Large intestine (tissue), 3 donors: ENCODE results near the gene HEPHL1. TPM values are rescaled to one million over a fixed set of nuclear protein-coding genes. Genes with fewer than 3 reads are reported as not detected.
A peak's percentile ranks its signal among the peaks of the same experiment; 100 is the strongest.

Experiments used
- DNase-seq, 2 donors: peaks; one replicate each; pipeline versions ENCODE4 v3.0.0 to v3.0.0-alpha.2; 2013
- H3K27ac ChIP-seq: one replicate; pipeline ENCODE4 v1.5.1; 2013; ENCODE audit warnings: low read length
- H3K27me3 ChIP-seq: 2 replicates; pipeline ENCODE4 v1.6.1; 2013; ENCODE audit warnings: low read length; ENCODE audit not compliant: control insufficient read depth, insufficient read depth
- H3K36me3 ChIP-seq: 2 replicates; pipeline ENCODE4 v1.6.1; 2013; ENCODE audit warnings: low read length; ENCODE audit not compliant: control insufficient read depth, insufficient read depth
- H3K4me1 ChIP-seq: one replicate; pipeline ENCODE4 v1.6.1; 2013; ENCODE audit warnings: low read length; ENCODE audit not compliant: control insufficient read depth, insufficient read depth
- H3K4me3 ChIP-seq: one replicate; pipeline ENCODE4 v1.5.1; 2013; ENCODE audit warnings: low read length
- H3K9me3 ChIP-seq: one replicate; pipeline ENCODE4 v1.6.1; 2013; ENCODE audit warnings: mild to moderate bottlenecking, low read depth, low read length, moderate library complexity; ENCODE audit not compliant: control insufficient read depth
- WGBS: methylation state at CpG from one replicate; pipeline ENCODE4 v1.1.5; 2013; ENCODE audit warnings: low lambda C conversion rate; ENCODE audit not compliant: insufficient coverage; 5-methylcytosine and 5-hydroxymethylcytosine counted together
- polyA plus RNA-seq: library from polyadenylated mRNA; unstranded; fragments of 120-200 nt; gene quantifications from one replicate; pipeline ENCODE4 v1.2.1, GENCODE V29; 2013

Gene HEPHL1
- polyA plus RNA-seq, 1 donor: 0.54 TPM

DNA sequence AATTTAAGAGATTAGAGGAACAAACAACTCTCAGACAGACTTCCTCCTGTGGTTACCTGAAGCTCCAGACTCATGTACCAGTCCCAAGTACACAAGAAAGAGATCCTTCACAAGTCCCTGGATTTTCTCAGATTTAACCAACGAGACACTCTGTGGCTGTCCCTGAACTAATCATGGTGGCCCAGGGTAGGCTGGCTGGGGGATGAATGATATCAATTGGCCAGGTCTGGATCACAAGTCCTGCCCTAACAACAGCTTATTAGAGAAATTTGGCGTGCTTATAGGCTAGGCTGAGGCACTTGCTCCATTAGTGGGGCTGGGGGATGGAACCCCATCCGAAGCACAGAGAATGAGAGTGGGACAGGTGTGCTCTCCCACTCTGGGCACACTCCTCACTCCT is 22.1 kb downstream of the HEPHL1 start:
- Histone ChIP-seq H3K4me1 (peaks cover 9% of the 10 kb centered on the region), H3K36me3 (no peaks in the 10 kb centered on the region), H3K27me3 (no peaks in the 10 kb centered on the region), H3K4me3 (no peak overlapping the region), H3K9me3 (no peaks in the 10 kb centered on the region), H3K27ac (no peak overlapping the region)
- WGBS: no CpG with 5 or more reads among the region's 3 CpGs
- no peak for DNase-seq

GRCh38 chr11:94046796-94047195 is 25.6 kb downstream of the HEPHL1 start:
- no peak overlapping the region for H3K4me3 ChIP-seq
- H3K4me1 ChIP-seq: peaks cover 9% of the 10 kb centered on the region
- no CpG with 5 or more reads among the region's 1 CpG for WGBS
- DNase-seq: peak; percentile 42 to 70
- no peaks in the 10 kb centered on the region for H3K36me3 ChIP-seq
- peak overlapping the region; percentile 8 for H3K27ac ChIP-seq
- no peaks in the 10 kb centered on the region for H3K9me3 ChIP-seq
- H3K27me3 ChIP-seq: no peaks in the 10 kb centered on the region

DNA sequence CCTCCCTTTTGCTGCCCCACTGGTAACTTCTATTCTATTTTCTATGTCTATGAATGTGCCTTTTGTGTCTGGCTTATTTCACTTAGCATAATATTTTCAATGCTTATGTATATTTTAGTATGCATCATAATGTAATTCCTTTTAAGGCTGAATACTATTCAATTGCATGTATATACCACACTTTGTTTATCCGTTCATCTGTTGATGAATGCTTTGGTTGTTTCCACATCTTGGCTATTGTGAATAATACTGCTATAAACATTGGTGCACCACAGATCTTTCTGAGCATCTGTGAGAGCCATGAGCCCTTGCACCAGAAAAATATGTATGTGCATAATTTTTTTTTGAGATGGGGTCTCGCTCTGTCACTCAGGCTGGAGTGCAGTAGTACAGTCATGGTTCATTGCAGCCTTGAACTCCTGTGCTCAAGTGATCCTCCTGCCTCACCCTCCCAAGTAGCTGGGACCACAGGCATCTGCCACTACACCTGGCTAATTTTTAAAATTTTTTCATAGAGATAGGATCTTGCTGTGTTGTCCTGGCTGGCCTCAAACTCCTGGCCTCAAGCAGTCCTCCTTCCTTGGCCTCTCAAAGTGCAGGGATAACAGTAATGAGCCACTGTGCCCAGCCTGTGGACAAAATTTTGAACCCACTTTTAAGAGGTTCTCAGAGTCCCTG is 27.0 kb downstream of the HEPHL1 start:
- no CpG with 5 or more reads among the region's 2 CpGs for WGBS
- DNase-seq: no peak
- Histone ChIP-seq H3K4me1 (peaks cover 9% of the 10 kb centered on the region), H3K4me3 (no peak overlapping the region), H3K9me3 (no peaks in the 10 kb centered on the region), H3K27me3 (no peaks in the 10 kb centered on the region), H3K36me3 (no peaks in the 10 kb centered on the region), H3K27ac (no peak overlapping the region)

- Histone ChIP-seq H3K9me3 (no peaks in the 10 kb centered on the region), H3K4me1 (peaks cover 9% of the 10 kb centered on the region)
- no CpG with 5 or more reads among the region's 1 CpG for WGBS
Observed at GRCh38 chr11:94049351-94049750, 28.2 kb downstream of the HEPHL1 start.

DNA sequence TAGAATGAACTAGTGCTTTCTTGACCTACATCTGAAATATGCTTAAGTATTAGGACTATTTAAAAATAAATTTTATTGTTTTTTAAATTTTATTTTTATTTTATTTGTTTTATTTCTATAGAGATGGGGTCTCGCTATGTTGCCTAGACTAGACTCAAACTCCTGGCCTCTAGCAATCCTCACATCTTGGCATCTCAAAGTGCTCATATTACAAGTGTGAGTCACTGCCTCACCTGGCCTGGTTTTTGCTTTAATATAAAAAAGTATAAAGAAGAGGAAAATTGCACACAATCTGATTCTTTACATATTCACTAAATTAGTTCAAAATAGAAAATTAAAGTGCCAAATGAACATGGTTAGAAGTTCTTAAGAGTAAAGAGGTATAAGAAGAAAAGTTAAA is 37.5 kb downstream of the HEPHL1 start:
- 100% methylated on average over 1 of the region's 1 CpG for WGBS
- Histone ChIP-seq H3K9me3 (no peaks in the 10 kb centered on the region), H3K36me3 (no peaks in the 10 kb centered on the region), H3K4me3 (no peak overlapping the region), H3K4me1 (peaks cover 6% of the 10 kb centered on the region), H3K27ac (no peak overlapping the region), H3K27me3 (no peaks in the 10 kb centered on the region)
- DNase-seq: no peak

More at GRCh38 chr11:94049351-94049750, 28.2 kb downstream of the HEPHL1 start:
- H3K27ac ChIP-seq: no peak overlapping the region
- H3K4me3 ChIP-seq: no peak overlapping the region
- no peak for DNase-seq
- no peaks in the 10 kb centered on the region for H3K27me3 ChIP-seq
- no peaks in the 10 kb centered on the region for H3K36me3 ChIP-seq

DNA sequence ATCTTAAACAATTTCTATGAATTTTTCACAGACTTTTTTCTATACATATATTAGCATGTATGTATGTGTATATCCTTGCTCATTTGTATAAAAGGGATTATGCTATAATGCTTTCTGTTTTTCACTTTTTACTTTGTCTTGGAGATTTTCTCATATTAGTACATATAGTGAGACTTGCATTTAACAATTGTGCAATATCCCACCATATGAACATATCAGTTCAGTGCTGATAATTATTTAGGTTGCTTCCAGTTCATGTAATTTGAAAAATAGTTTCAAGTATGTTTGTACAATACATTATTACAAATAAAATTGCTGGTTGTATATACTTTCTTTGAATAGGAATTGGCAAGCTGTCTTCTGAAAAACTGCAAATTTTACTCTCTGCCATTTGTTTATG is 37.9 kb downstream of the HEPHL1 start:
- H3K36me3 ChIP-seq: no peaks in the 10 kb centered on the region
- peaks cover 6% of the 10 kb centered on the region for H3K4me1 ChIP-seq
- no peak for DNase-seq
- H3K27ac ChIP-seq: no peak overlapping the region
- H3K4me3 ChIP-seq: no peak overlapping the region
- no peaks in the 10 kb centered on the region for H3K9me3 ChIP-seq
- H3K27me3 ChIP-seq: no peaks in the 10 kb centered on the region

- Histone ChIP-seq H3K36me3 (no peaks in the 10 kb centered on the region), H3K27me3 (no peaks in the 10 kb centered on the region), H3K4me3 (no peak overlapping the region), H3K4me1 (peaks cover 6% of the 10 kb centered on the region), H3K9me3 (no peaks in the 10 kb centered on the region), H3K27ac (peak overlapping the region; percentile 2)
- DNase-seq: peak; percentile 29 to 47
Observed at GRCh38 chr11:94060401-94060800, 39.2 kb downstream of the HEPHL1 start.

DNA sequence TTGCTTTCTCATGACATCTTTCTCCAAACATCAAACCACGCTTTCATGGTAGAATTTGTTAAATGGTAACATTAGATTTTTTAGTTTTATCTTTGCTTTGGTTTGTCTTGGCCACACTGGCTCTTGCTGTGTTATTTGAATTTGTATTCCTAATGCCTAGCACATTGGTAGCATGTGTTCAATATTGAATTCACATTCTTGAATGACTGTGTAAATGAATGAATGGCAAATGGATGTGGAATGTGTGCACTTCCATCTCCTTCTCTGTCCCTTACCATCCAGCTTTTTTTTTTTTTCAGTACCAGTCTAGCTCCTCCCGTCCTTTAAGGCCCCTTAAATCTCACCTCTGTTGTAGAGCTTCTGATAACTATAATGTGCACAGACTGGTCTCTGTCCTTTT is 41.2 kb downstream of the HEPHL1 start:
- no peaks in the 10 kb centered on the region for H3K27me3 ChIP-seq
- no peaks in the 10 kb centered on the region for H3K36me3 ChIP-seq
- H3K4me3 ChIP-seq: no peak overlapping the region
- no CpG with 5 or more reads among the region's 2 CpGs for WGBS
- no peak for DNase-seq
- H3K4me1 ChIP-seq: peaks cover 6% of the 10 kb centered on the region
- no peaks in the 10 kb centered on the region for H3K9me3 ChIP-seq
- no peak overlapping the region for H3K27ac ChIP-seq

DNA sequence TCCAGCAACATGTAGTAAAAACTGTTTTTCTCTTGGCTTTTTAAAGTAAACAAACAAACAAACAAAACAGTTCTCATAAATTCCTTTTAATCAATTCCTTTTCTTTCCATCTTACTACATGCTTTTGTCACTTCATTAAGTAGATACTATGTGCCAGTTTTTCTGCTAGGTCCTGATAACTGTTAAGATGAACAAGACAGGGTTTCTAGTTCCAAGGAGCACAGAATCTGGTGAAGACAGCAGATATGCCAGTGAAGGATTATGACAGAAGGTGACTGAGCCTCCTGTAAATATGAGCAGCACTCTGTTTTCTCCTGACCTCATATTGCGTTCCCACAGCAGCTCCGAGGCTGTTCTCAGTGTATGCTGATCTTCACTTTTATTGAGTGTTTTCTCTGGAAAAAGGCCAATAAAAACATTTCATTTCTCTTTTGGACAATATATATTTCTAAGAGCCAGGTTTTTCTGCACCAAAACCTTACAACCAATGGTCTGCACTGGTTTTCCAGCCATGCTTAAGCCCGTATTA is 45.8 kb downstream of the HEPHL1 start:
- Histone ChIP-seq H3K4me1 (no peaks in the 10 kb centered on the region), H3K36me3 (no peaks in the 10 kb centered on the region), H3K27me3 (no peaks in the 10 kb centered on the region), H3K9me3 (no peaks in the 10 kb centered on the region), H3K4me3 (no peak overlapping the region), H3K27ac (no peak overlapping the region)
- no peak for DNase-seq
- WGBS: no CpG with 5 or more reads among the region's 3 CpGs

- no CpG with 5 or more reads among the region's 2 CpGs for WGBS
- Histone ChIP-seq H3K4me1 (no peaks in the 10 kb centered on the region), H3K27me3 (no peaks in the 10 kb centered on the region)
Observed at GRCh38 chr11:94068764-94069163, 47.6 kb downstream of the HEPHL1 start.

More at GRCh38 chr11:94068764-94069163, 47.6 kb downstream of the HEPHL1 start:
- no peak for DNase-seq
- Histone ChIP-seq H3K4me3 (no peak overlapping the region), H3K27ac (no peak overlapping the region), H3K36me3 (no peaks in the 10 kb centered on the region), H3K9me3 (no peaks in the 10 kb centered on the region)
